ENCODE data around the gene EMX2. TPM values are rescaled to one million over a fixed set of nuclear protein-coding genes. Genes with fewer than 3 reads are reported as not detected.
A peak's percentile ranks its signal among the peaks of the same experiment; 100 is the strongest.

The EMX2 gene
- total and polyA plus RNA-seq, 7 donors = 0.69 to 3.4 (median 1.2) TPM

DNA sequence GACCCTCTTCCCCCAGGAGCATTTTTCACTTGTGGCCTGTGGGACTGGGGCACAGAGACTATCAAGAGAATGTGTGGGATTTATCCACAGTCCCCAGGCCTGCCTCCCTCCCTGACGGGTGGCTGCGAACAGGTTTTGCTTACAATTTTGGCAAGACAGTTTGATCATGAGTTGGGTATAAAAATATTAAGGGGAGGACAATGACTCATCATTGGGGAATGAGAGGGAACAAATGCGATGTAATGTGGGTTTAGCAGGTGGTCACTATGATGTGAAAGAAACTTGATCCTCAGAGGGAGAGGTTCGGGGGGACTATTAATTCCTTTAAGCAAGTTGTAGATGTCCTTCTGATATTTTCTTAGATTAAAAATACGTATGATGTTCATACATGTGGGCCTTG, 52.2 kb downstream of the EMX2 start:
- Histone ChIP-seq H3K4me1 (no peaks in the 10 kb centered on the region), H3K36me3 (ENCODE audit: insufficient read depth in 1 of 2, low read depth in 1 of 2) (no peaks in the 10 kb centered on the region), H3K27me3 (ENCODE audit: insufficient read depth in 3 of 3, low read length in 2 of 3) (no peaks in the 10 kb centered on the region), H3K4me3 (no peak overlapping the region), H3K9me3 (no peaks in the 10 kb centered on the region), H3K27ac (no peak overlapping the region)
- ATAC-seq (peak in 1 of 4 donors; percentile 57), DNase-seq (no peak)
- intact Hi-C loops (cut with DNase I) = no loop called here
- TF ChIP-seq, protein P1, sequence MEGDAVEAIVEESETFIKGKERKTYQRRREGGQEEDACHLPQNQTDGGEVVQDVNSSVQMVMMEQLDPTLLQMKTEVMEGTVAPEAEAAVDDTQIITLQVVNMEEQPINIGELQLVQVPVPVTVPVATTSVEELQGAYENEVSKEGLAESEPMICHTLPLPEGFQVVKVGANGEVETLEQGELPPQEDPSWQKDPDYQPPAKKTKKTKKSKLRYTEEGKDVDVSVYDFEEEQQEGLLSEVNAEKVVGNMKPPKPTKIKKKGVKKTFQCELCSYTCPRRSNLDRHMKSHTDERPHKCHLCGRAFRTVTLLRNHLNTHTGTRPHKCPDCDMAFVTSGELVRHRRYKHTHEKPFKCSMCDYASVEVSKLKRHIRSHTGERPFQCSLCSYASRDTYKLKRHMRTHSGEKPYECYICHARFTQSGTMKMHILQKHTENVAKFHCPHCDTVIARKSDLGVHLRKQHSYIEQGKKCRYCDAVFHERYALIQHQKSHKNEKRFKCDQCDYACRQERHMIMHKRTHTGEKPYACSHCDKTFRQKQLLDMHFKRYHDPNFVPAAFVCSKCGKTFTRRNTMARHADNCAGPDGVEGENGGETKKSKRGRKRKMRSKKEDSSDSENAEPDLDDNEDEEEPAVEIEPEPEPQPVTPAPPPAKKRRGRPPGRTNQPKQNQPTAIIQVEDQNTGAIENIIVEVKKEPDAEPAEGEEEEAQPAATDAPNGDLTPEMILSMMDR (IDR thresholded peaks at IDR 0.05) = no peak
- WGBS, 3 donors = 28 to 32% (median 30%) methylated on average over 5 of the region's 5 CpGs

GRCh38 chr10:117596706-117597105, 54.2 kb downstream of the EMX2 start:
- Histone ChIP-seq H3K27ac (no peak overlapping the region), H3K4me3 (no peak overlapping the region), H3K27me3 (ENCODE audit: insufficient read depth in 3 of 3, low read length in 2 of 3) (peaks cover 0 to 2% (median 2%) of the 10 kb centered on the region in 3 donors), H3K9me3 (no peaks in the 10 kb centered on the region), H3K36me3 (ENCODE audit: insufficient read depth in 1 of 2, low read depth in 1 of 2) (no peaks in the 10 kb centered on the region), H3K4me1 (no peaks in the 10 kb centered on the region)
- TF ChIP-seq, protein P1 (IDR thresholded peaks at IDR 0.05) = no peak
- intact Hi-C loops (cut with DNase I) = no loop called here
- ATAC-seq (no peak), DNase-seq (no peak)
- WGBS, 3 donors = 59 to 68% (median 64%) methylated on average over 6 of the region's 6 CpGs

DNA sequence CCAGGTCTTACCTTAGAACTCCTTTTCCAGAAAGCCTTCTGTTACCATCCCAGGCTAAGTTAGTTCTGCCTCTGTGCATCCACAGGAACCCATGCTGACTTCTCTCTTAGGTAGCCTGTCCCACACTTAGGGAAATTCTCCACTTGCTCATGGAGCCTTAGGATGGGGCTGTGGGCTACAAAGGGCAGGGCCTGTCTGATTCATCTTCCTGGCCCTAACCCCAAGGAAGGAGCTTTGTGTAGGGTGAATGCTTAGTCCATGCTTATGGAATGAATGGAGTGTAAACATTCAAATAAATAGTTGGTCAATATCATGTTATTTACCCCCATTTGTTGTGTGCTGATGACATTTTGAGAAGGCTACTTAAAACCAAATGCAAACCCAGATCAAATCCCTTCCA, 54.7 kb downstream of the EMX2 start:
- ATAC-seq = no peak
- DNase-seq = no peak
- Histone ChIP-seq H3K4me1 (no peaks in the 10 kb centered on the region), H3K27ac (no peak overlapping the region), H3K9me3 (no peaks in the 10 kb centered on the region), H3K4me3 (no peak overlapping the region), H3K36me3 (ENCODE audit: insufficient read depth in 1 of 2, low read depth in 1 of 2) (no peaks in the 10 kb centered on the region), H3K27me3 (ENCODE audit: insufficient read depth in 3 of 3, low read length in 2 of 3) (peaks cover 0 to 2% (median 2%) of the 10 kb centered on the region in 3 donors)
- TF ChIP-seq, protein P1 (IDR thresholded peaks at IDR 0.05) = no peak
- intact Hi-C loops (cut with DNase I) = no loop called here

Other genes starting within 250 kb of the EMX2 start
- gene PDZD8, start 167.3 kb upstream of the EMX2 start, total RNA-seq = 10 to 100 TPM; 18.1 to 20.2 (median 19.4) TPM
- 10 to 100 TPM in 1 of 3 donors, 1 to 10 TPM in 2; 3.3 to 20.3 (median 5.0) TPM for gene PDZD8, start 167.3 kb upstream of the EMX2 start, polyA plus RNA-seq

Data from psoas muscle (tissue), 8 donors.